Measurements from ENCODE around the gene TCAIM. TPM values are rescaled to one million over a fixed set of nuclear protein-coding genes. Genes with fewer than 3 reads are reported as not detected.
"Not testable (repeated sequence)": the region's sequence is repeated elsewhere in the genome, so short reads cannot be mapped to it uniquely, and the experiment has no call there.

TCAIM gene
- polyA plus RNA-seq, 3 donors, result 37.9 to 48.7 (median 46.7) TPM

DNA sequence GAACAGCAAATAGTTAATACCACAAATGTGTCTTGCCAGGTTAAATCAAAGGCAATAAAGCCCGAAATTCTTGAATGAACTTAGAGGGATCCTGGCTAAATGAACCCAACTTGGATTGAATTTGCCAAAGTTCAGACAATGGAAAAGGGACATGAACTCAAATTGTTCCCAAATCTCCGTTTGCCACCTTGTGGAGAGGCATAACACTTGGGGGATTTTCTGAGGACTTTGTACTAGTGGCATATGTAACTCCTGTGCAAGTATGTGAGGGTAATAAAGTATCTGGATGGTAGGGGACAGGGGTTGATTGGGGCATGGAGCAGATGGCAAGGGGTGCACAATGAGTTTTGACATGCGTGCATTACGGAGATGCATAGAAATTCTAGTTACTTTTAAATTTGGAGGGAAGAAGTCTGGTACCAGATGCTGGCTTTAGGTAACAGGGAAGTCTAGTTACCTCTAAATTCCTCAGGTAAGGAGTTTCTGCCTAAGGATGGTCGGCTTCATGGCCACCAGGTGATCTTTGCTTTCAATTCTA is 1.2 kb upstream of the TCAIM start:
- no peak for DNase-seq (ENCODE audit: extremely low read depth in 1 of 11, low read depth in 9 of 11, low spot score in 4 of 11)

DNA sequence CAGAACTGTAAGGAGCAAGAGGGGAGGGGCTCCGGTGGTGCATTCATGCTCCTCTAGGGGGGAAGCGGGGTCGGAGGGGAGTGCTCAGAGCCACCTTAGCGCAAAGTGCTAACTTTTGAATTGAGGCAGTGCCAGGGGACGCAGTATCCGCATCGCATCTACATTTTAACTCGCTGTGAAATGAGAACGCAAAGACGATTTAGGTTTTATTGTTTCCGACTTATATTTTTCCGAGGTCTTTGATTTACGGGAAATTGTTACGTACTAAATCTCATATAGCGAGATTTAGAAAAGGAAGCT is 212 bp downstream of the TCAIM start:
- no peak for DNase-seq (ENCODE audit: extremely low read depth in 1 of 11, low read depth in 9 of 11, low spot score in 4 of 11)

DNA sequence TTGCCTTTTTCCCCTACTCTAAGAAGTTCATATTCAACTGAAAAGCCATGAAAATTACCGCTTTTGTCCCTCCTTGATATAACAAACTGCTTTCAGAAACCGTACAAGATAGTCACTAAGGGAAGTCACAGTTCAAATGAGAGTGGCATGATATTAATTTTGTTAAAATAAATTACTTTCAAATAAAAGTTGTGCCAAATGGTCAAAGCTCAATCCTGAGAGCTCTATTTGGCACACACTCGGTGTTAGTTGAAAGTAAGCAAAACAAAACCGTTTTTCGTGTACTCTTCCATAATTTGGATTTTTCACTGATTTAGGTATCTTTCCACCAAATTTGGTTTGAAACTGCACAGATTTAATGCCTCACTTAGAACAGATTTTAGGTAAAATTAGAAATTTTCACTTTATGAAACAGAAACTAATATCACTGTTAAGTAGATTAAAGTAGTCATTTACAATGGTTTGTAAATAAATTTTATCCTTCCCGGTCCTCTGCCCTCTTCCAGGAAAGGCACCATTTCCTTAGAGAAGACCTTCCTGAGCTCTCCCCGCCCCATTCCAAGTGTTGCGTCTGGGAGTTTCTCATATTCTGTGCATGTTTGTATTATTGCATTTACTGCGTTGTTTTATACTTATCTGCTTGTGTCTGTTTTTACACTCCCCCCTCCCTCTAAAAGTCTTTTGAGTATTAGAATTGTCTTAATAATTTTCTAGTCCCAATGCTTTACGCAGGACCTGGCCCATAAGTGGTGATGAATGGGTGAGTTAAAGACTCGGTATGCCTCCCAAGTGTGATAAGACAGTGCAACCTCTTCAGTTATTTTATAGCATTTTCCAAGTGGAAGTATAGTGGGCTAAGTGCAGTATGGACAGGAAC is 853 bp downstream of the TCAIM start:
- no peak for DNase-seq (ENCODE audit: extremely low read depth in 1 of 11, low read depth in 9 of 11, low spot score in 4 of 11)

DNA sequence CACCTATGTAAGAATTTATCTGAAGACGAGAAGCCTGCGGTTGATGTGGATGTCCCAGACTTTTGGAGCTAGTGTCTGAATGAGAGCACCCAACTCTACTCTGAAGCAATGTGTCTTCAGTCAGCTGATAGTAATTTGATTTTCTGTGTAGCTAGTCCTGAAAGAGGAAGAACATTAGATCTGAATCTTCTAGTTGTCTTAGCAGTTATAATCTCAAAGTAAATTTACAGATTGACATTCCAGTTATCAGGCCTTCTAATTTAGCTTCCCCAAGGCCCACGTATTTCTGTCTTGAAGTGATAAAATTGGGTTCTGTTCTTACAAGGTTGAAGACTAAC is 1.5 kb downstream of the TCAIM start:
- no peak for DNase-seq (ENCODE audit: extremely low read depth in 1 of 11, low read depth in 9 of 11, low spot score in 4 of 11)

DNA sequence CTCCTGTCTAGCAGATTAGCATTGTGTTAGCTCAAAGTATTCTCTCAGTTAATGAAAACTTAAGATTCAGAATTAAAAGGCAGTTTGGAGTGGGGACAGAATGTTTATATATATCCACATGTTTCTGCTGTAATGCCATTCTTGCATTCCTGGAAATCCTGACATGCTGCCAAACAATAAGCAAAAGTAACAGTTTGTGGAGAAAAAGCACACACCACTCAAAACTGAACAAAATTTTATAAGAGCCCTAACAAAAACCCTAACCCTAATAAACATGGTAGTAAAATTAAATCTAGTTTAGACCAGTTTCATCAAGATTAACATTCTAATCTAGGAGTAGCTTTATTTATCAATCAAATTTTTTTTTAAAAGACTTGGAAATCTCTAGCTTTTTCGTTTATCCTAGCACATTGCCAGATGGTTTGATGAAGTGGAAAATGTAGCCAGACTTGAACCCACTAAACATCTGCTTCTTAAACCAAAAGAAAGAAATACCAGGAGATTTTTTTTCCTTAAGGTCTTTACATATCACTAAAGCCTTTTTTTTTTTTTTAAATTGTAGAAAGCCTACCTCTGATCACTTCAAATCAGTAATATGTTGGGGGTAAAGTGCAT is 3.7 kb downstream of the TCAIM start:
- DNase-seq (ENCODE audit: extremely low read depth in 1 of 11, low read depth in 9 of 11, low spot score in 4 of 11), result peak in 3 of 11 donors; percentile 35 to 58 (median 45)

DNA sequence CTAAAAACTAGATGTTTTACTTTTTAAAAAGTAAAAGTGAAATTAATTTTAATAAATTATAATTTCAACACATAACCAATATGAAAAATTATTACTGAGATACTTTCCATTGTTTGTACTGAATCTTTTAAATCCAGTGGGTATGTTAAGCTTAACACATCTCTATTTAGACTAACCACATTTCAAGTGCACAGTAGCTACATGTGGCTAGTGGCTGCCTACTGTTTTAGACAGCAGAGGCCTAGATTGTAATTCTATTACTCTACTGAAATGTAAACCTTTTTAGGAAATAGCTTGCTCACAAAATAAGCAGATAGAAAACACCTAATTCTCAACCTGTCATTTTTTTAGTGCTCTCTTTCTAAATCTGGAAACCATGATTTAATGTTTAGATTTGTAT is 4.9 kb downstream of the TCAIM start:
- DNase-seq (ENCODE audit: extremely low read depth in 1 of 11, low read depth in 9 of 11, low spot score in 4 of 11), result no peak

DNA sequence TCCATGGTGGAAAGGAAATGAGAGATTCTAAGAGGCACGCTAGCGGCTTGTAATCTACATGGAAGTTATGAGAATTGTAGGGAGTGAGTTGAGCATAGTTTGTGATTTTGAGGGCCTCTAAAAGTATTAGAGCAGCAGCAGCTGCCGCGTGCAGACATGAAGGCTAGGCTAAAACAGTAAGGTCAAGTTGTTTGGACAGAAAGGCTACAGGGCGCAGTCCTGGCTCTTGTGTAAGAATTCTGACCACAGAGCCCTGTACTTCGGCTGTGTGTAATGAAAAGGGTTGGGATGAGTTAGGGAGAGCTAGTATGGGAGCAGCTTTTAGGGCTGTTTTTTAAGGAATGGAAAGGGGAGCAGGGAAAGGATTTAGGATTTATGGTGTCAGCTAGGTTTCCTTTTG is 8.0 kb downstream of the TCAIM start:
- DNase-seq (ENCODE audit: extremely low read depth in 1 of 11, low read depth in 9 of 11, low spot score in 4 of 11), result not testable (repeated sequence)

DNA sequence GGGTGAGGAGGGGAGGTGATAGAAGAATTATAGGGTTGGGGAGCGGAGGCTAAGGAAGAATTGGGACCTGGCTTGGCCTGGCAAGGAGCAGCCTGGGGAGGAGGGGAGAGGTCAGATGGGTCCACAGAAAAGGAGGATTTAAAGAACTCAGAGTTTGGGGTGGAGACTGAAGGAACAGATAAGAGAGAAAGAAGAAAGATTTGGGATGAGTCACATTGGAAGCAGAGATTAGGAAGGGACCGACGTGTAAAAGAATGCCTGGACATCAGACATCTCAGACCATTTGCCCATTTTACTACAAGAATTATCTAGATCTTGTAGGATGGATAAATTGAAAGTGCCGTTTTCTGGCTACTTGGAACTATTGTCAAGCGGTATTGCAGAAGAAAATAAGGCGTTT is 10.4 kb downstream of the TCAIM start:
- no peak for DNase-seq (ENCODE audit: extremely low read depth in 1 of 11, low read depth in 9 of 11, low spot score in 4 of 11)

DNA sequence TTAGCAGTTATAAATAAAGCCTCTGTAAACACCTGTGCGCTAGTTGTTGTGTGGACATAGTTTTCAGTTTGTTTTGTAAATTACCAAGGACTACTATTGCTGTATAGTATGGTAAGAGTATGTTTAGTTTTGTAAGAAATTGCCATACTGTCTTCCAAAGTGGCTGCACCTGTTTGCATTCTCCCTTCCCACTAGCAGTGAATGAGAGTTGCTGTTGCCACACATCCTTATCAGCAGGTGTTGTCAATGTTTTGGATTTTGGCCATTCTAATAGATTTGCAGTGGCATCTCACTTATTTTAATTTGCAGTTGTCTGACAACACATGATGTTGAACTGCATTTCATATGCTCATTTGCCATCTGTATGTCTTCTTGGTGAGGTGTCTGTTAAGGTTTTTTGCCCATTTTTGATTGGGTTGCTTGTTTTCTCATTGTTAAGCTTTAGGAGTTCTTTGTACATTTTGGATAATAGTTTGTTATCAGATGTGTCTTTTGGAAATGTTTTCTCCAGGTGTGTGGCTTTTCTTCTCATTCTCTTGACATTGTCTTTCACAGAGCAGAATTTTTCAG is 14.9 kb downstream of the TCAIM start:
- DNase-seq (ENCODE audit: extremely low read depth in 1 of 11, low read depth in 9 of 11, low spot score in 4 of 11), result no peak

DNA sequence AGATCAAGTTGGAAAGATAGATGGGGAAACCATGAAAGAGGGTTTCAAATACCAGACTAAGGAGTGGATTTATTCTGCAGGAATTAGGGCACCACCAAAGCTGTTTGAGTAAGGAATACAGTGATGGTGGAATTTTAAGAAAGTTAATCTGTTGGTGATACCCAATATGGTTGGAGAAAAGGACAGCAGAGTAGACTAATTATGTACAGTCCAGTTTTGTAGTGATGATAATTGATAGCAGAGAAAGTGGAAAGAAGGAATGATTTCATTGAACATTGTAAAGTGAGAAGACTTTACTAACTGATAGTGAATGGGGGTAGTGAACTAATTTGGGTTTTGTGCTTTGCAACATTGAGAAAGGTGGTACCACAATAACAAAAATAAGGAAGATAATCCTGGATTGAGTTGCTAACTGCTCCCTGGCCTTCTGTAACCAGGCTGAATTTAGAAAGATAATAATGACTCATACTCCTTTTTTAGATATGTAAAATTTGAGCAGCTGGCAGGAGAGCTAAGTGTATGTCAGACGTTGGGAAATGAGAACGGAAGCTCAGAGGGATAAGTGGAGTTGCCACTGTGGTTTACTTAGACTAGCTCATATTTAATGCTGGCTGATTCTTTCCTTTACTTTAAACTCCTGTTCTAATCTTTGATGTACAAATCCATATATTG is 16.9 kb downstream of the TCAIM start:
- DNase-seq (ENCODE audit: extremely low read depth in 1 of 11, low read depth in 9 of 11, low spot score in 4 of 11), result no peak

DNA sequence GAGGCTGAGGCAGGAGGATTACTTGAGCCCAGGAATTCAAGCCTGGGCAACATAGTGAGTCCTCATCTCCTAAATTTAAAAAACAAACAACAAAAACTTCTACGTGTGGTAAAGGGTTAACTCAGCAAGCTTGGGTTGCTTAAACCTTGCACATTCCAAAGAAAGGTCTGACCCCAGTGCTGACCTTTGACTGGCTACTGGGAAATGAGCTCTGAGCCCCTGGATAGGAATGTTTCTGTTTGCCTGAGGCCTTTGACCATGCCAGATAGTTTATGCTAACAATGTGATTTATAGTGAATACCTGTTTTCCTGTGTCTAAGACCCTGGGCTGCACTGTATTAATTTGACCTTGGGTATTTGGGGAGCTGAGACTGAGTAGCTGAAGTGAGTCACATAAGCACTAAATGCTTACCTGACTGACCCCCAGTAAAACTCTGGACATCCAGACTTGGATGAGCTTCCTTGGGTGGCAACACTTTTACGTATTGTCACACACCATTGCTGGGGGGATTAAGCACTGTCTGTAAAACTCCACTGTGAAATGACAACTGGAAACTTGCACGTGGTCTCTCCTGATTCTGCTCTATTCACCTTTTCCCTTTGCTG is 20.7 kb downstream of the TCAIM start:
- DNase-seq (ENCODE audit: extremely low read depth in 1 of 11, low read depth in 9 of 11, low spot score in 4 of 11), result no peak

DNA sequence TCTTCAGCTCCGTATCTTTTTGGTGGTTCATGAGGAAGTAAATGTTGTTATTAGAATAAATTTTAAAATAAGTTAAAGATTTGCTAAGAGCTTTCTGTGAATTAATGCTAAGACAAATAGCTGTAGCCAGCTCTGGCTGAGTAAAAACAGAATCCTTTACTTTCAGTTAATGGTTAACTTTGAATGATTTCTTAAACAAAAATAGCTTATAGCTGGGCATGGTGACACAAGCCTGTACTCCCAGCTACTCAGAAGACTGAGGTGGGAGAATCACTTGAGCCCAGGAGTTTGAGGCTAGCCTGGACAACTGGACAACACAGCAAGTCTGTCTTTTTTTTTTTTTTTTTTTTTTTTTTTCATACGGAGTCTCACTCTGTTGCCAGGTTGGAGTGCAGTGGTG is 25.0 kb downstream of the TCAIM start:
- peak in 3 of 11 donors; percentile 13 to 46 (median 18) for DNase-seq (ENCODE audit: extremely low read depth in 1 of 11, low read depth in 9 of 11, low spot score in 4 of 11)

DNA sequence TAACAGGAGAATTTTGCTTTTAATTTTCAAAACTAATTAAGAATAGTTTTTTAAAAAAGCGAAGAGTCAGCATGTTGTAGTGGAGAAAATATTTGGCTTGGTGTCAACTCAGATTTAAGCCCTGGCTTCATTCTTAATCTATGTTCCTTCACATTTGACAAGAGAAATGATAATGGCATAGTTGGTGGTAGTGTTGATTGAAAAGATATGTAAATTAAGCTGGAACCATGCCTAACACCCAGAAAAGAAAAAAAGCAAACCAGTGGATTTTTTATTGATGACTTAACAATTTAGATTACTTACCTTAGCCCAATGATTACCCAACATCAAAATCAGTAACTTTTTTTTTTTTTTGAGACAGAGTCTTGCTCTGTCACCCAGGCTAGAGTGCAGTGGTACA is 27.4 kb downstream of the TCAIM start:
- DNase-seq (ENCODE audit: extremely low read depth in 1 of 11, low read depth in 9 of 11, low spot score in 4 of 11), result no peak

DNA sequence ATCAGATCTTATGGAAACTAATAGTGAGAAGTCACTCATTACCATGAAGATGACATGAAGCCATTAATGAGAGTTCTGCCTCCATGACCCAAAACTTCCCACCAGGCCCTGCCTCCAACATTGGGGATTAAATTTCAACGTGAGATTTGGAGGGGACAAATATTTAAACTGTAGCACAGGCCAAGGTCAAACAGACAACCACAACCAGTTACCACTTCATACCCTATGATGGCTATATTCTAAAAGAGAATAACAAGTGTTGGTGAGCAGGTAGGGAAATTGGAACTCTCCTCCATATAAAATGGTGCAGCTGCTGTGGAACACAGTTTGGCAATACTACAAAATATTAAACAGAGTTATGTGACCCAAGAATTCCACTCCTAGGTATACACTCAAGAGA is 36.9 kb downstream of the TCAIM start:
- DNase-seq (ENCODE audit: extremely low read depth in 1 of 11, low read depth in 9 of 11, low spot score in 4 of 11), result no peak

DNA sequence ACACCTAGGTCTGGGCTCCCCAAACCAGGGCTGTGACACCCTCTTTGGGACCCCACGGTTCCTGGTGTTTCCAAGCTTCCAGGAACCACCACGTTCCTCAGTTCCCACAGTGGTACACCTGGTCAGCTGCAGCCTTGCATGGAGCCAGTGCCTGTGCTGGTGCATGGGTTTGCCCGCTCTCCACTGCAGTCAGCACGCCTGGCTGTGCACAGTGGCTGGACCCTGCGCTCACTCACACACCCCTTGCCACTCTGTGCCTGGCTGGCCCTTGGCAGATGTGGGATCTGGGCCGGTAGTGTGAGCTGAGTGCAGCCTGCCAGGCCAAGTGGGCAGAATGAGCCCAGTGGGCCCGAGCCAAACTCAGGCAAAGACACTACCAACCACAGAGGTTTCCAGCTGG is 48.8 kb downstream of the TCAIM start:
- DNase-seq (ENCODE audit: extremely low read depth in 1 of 11, low read depth in 9 of 11, low spot score in 4 of 11), result no peak

DNA sequence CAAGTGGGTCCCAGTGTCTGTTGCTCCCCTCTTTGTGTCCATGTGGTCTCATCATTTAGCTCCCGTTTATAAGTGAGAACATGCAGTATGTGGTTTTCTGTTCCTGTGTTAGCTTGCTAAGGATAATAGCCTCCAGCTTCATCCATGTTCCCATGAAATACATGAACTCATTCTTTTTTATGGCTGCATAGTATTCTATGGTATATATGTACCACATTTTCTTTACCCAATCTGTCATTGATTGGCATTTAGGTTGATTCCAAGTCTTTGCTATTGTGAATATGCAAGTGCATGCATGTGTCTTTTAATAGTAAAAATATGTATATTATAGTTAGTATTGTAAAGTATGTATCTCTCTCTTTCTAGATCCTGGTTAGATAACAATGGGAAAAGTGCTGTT is 53.9 kb downstream of the TCAIM start:
- no peak for DNase-seq (ENCODE audit: extremely low read depth in 1 of 11, low read depth in 9 of 11, low spot score in 4 of 11)

DNA sequence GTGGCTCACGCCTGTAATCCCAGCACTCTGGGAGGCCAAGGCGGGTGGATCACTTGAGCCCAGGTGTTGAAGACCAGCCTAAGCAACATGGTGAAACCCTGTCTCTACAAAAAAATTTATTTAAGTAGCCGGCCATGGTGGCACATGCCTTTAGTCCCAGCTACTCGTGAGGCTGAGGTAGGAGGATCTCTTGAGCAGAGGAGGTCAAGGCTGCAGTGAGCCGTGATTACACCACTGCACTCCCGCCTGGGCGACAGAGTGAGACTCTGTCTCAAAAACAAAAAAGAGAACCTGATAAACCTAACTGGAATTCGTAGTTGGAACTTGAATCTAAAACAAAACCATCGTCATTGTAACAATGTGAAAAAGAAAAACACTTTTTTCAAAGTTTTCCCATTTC is 57.1 kb downstream of the TCAIM start:
- DNase-seq (ENCODE audit: extremely low read depth in 1 of 11, low read depth in 9 of 11, low spot score in 4 of 11), result no peak

DNA sequence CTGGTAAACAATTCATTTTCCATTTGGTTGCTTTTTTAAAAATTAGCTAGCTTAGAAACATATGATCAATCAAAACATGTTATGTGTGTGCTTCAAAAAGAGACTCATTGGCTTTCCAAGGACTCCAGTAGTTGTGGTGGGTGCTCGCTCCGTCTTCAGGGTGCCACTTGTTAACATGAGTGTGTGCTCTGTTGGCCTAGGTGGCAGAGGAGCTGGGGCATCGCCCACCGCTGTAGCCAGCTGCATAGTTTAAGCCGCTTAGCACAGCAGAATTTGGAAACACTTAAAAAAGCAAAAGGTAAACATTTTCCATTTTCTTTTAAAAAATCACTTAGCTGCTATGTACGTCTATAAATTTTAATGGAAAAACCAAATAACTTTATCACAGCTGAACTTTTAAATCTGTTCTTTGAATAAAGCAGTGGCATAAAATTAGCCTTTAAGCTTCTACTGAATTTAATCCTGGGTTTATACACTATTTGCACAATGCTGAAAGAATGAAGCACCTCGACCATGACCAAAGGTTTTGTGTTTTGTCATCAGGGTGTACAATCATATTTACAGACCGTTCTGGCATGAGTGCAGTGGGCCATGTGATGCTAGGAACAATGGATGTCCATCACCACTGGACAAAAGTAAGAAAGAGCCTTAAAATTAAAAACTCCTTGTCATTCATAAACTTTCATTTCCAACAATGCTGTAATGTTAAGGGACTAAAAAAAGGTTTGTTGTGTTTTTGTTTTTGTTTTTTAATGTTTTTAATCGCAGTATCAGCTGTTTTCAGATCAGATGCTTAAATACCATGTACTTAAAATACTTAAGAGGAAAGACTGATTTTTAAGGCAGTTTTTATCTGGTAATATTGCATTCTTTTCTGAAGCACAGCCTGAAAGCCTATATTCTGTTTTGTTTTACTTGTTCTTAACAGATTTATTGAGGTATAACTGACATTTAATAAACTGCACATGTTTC is 57.9 kb downstream of the TCAIM start:
- DNase-seq (ENCODE audit: extremely low read depth in 1 of 11, low read depth in 9 of 11, low spot score in 4 of 11), result no peak

Data from renal cortex interstitium (tissue), 11 donors.